PFSK-1 (cell line): ENCODE data around the gene C19orf47.

ENCODE experiments used
- POLR2AphosphoS5 ChIP-seq: IDR thresholded peaks from 2 replicates; pipeline ENCODE4 v1.6.1; 2012; ENCODE audit warnings: low read depth, mild to moderate bottlenecking, control low read depth, low read length, moderate library complexity
- REST ChIP-seq, 2 experiments: IDR thresholded peaks; 2 replicates each; pipeline versions ENCODE4 v1.6.1 to v1.8.0; 2011 to 2012; ENCODE audit warnings: low read depth in 2 of 2, low read length in 2 of 2, control low read depth in 1 of 2, inconsistent platforms in 1 of 2, mild to moderate bottlenecking in 1 of 2, moderate library complexity in 1 of 2; ENCODE audit not compliant: insufficient read depth in 1 of 2
- SIN3A ChIP-seq: IDR thresholded peaks from 2 replicates; pipeline ENCODE4 v1.6.1; 2012; ENCODE audit warnings: mild to moderate bottlenecking, low read length, moderate library complexity, borderline replicate concordance; ENCODE audit not compliant: insufficient read depth
- TAF1 ChIP-seq: IDR thresholded peaks from 2 replicates; pipeline ENCODE4 v1.6.1; 2012; ENCODE audit warnings: low read length, control low read depth, borderline replicate concordance; ENCODE audit not compliant: insufficient read depth

- TF ChIP-seq TAF1 (no peak), POLR2AphosphoS5 (no peak), REST (IDR thresholded peaks at IDR 0.05; ENCODE audit: insufficient read depth in 1 of 2, low read depth in 2 of 2, low read length in 2 of 2) (no peak), SIN3A (no peak)
Measured at GRCh38 chr19:40277356-40278059, 70.7 kb downstream of the C19orf47 start.
